Neural cell (in vitro differentiated cells): ENCODE results near the gene CLEC2D. TPM values are rescaled to one million over a fixed set of nuclear protein-coding genes. Genes with fewer than 3 reads are reported as not detected.

Experiments
- H2AFZ ChIP-seq: fragments of 200-600, 300-800 bp; sonication (generic), shearing (Covaris generic); 2 replicates; pipeline ENCODE4 v1.6.0; 2014; ENCODE audit warnings: low read depth, mild to moderate bottlenecking, antibody characterized with exemption, low read length, moderate library complexity
- H3F3A ChIP-seq: fragments of 200-600 bp; shearing (Covaris generic); 2 replicates; pipeline ENCODE4 v1.6.1; 2016; ENCODE audit warnings: mild to moderate bottlenecking, moderate library complexity, mixed read lengths, antibody characterized with exemption, low read length; ENCODE audit not compliant: insufficient read depth, poor library complexity, severe bottlenecking
- H3K27ac ChIP-seq: fragments of 200-600, 300-800 bp; sonication (generic), shearing (Covaris generic); 2 replicates; pipeline ENCODE4 v1.5.1; 2014; ENCODE audit warnings: mild to moderate bottlenecking, low read length, moderate library complexity
- H3K27me3 ChIP-seq: fragments of 300-800, 200-600 bp; sonication (generic), shearing (Covaris generic); 2 replicates; pipeline ENCODE4 v1.6.0; 2014; ENCODE audit warnings: mild to moderate bottlenecking, low read depth, low read length, moderate library complexity; ENCODE audit not compliant: insufficient read depth
- H3K36me3 ChIP-seq: fragments of 300-800, 200-600 bp; sonication (generic), shearing (Covaris generic); 2 replicates; pipeline ENCODE4 v1.5.1; 2014; ENCODE audit warnings: mild to moderate bottlenecking, antibody characterized with exemption, low read length, moderate library complexity; ENCODE audit not compliant: insufficient read depth
- H3K4me2 ChIP-seq: fragments of 300-800, 200-600 bp; sonication (generic), shearing (Covaris generic); 2 replicates; pipeline ENCODE4 v1.6.0; 2014; ENCODE audit warnings: mild to moderate bottlenecking, low read length
- H3K4me3 ChIP-seq: fragments of 300-800, 200-600 bp; sonication (generic), shearing (Covaris generic); 2 replicates; pipeline ENCODE4 v1.5.1; 2014; ENCODE audit warnings: mild to moderate bottlenecking, low read length, moderate library complexity
- H3K79me2 ChIP-seq: fragments of 200-600 bp; shearing (Covaris generic); replicated peaks from 2 replicates; pipeline ENCODE4 v1.6.0; 2014; ENCODE audit warnings: mild to moderate bottlenecking, low read length, moderate library complexity; ENCODE audit not compliant: insufficient read depth
- H3K9ac ChIP-seq: fragments of 300-800, 200-600 bp; sonication (generic), shearing (Covaris generic); 2 replicates; pipeline ENCODE4 v1.6.1; 2016; ENCODE audit warnings: mild to moderate bottlenecking, low read length, mixed read lengths
- H3K9me2 ChIP-seq: fragments of 200-600 bp; shearing (Covaris generic); 2 replicates; pipeline ENCODE4 v1.6.1; 2016; ENCODE audit warnings: mild to moderate bottlenecking, low read length, mixed read lengths; ENCODE audit not compliant: insufficient read depth
- H3K9me3 ChIP-seq: fragments of 200-600, 300-800 bp; sonication (generic), shearing (Covaris generic); 2 replicates; pipeline ENCODE4 v1.6.1; 2016; ENCODE audit warnings: mild to moderate bottlenecking, mixed run types, low read length, moderate library complexity, mixed read lengths
- H4K20me1 ChIP-seq: fragments of 200-600 bp; shearing (Covaris generic); 2 replicates; pipeline ENCODE4 v1.6.1; 2016; ENCODE audit warnings: mild to moderate bottlenecking, mixed run types; ENCODE audit not compliant: insufficient read depth
- CTCF ChIP-seq: fragments of 450-650 bp; IDR thresholded peaks from 2 replicates; pipeline ENCODE4 v1.5.1; 2014; ENCODE audit warnings: antibody characterized with exemption, mild to moderate bottlenecking, moderate library complexity; ENCODE audit not compliant: poor library complexity, severe bottlenecking
- EP300 ChIP-seq: fragments of 450-650 bp; conservative IDR thresholded peaks from 2 replicates; pipeline ENCODE4 v1.6.1; 2014; ENCODE audit warnings: antibody characterized with exemption, mild to moderate bottlenecking, moderate library complexity; ENCODE audit not compliant: poor library complexity, severe bottlenecking
- EZH2 ChIP-seq: fragments of 200-600, 300-800 bp; shearing (Covaris generic), sonication (generic); IDR thresholded peaks from 2 replicates; pipeline ENCODE4 v1.6.1; 2014; ENCODE audit warnings: antibody characterized with exemption, low read length, borderline replicate concordance, mild to moderate bottlenecking; ENCODE audit not compliant: insufficient read depth, poor library complexity, severe bottlenecking
- MXI1 ChIP-seq: fragments of 450-650 bp; conservative IDR thresholded peaks from 2 replicates; pipeline ENCODE4 v1.6.1; 2014; ENCODE audit warnings: antibody characterized with exemption, mild to moderate bottlenecking; ENCODE audit not compliant: poor library complexity, severe bottlenecking
- POLR2AphosphoS5 ChIP-seq: IDR thresholded peaks from 2 replicates; pipeline ENCODE4 v1.6.1; 2012
- RAD21 ChIP-seq: fragments of 450-650 bp; conservative IDR thresholded peaks from 2 replicates; pipeline ENCODE4 v1.6.1; 2014; ENCODE audit warnings: antibody characterized with exemption, mild to moderate bottlenecking, moderate library complexity
- REST ChIP-seq: IDR thresholded peaks from 2 replicates; pipeline ENCODE4 v1.6.1; 2012; ENCODE audit warnings: borderline replicate concordance
- SMC3 ChIP-seq: fragments of 450-650 bp; conservative IDR thresholded peaks from 2 replicates; pipeline ENCODE4 v1.6.1; 2014; ENCODE audit warnings: antibody characterized with exemption, mild to moderate bottlenecking, moderate library complexity; ENCODE audit not compliant: poor library complexity
- TAF1 ChIP-seq: IDR thresholded peaks from 2 replicates; pipeline ENCODE4 v1.6.1; 2012; ENCODE audit warnings: low read depth
- polyA plus RNA-seq: library from polyadenylated mRNA; depleted of rRNA; stranded (reverse); fragments of >200 nt; gene quantifications from 2 replicates; pipeline ENCODE4 v1.2.3, GENCODE V29; 2014

The CLEC2D gene
- polyA plus RNA-seq, 1 donor from 2014 or later = 2.6 TPM

- Histone ChIP-seq H3K36me3 (no peaks in the 10 kb centered on the region), H3K4me2 (no peak overlapping the region), H3K9me2 (no peaks in the 10 kb centered on the region), H3F3A (no peaks in the 10 kb centered on the region), H3K27ac (no peak overlapping the region), H3K27me3 (no peaks in the 10 kb centered on the region), H3K4me3 (no peak overlapping the region), H3K9me3 (no peaks in the 10 kb centered on the region), H3K9ac (no peak overlapping the region), H2AFZ (no peak overlapping the region), H4K20me1 (no peaks in the 10 kb centered on the region), H3K79me2 (no peaks in the 10 kb centered on the region)
- no peak for TF ChIP-seq POLR2AphosphoS5
- TF ChIP-seq EZH2 = no peak
- no peak for TF ChIP-seq TAF1
Measured at GRCh38 chr12:9724023-9724422, 54.5 kb downstream of the CLEC2D start.

- Histone ChIP-seq H3K4me2 (no peak overlapping the region), H3K9ac (no peak overlapping the region), H3K9me3 (no peaks in the 10 kb centered on the region), H2AFZ (no peak overlapping the region), H3K36me3 (no peaks in the 10 kb centered on the region), H3K4me3 (no peak overlapping the region), H4K20me1 (no peaks in the 10 kb centered on the region), H3K27ac (no peak overlapping the region), H3K79me2 (no peaks in the 10 kb centered on the region), H3K27me3 (no peaks in the 10 kb centered on the region), H3F3A (no peaks in the 10 kb centered on the region), H3K9me2 (no peaks in the 10 kb centered on the region)
- TF ChIP-seq RAD21 = no peak
- no peak for TF ChIP-seq MXI1
- no peak for TF ChIP-seq REST
- no peak for TF ChIP-seq TAF1
Measured at GRCh38 chr12:9725213-9725870, 55.8 kb downstream of the CLEC2D start.

GRCh38 chr12:9727813-9728212 is 58.3 kb downstream of the CLEC2D start:
- no peaks in the 10 kb centered on the region for H3K9me3 ChIP-seq
- H2AFZ ChIP-seq = no peak overlapping the region
- TF ChIP-seq MXI1 (no peak), EZH2 (no peak), RAD21 (no peak), CTCF (no peak), REST (no peak), POLR2AphosphoS5 (no peak), SMC3 (no peak), EP300 (no peak), TAF1 (no peak)
- no peak overlapping the region for H3K27ac ChIP-seq
- no peaks in the 10 kb centered on the region for H3K36me3 ChIP-seq
- no peaks in the 10 kb centered on the region for H3F3A ChIP-seq
- H3K79me2 ChIP-seq = no peaks in the 10 kb centered on the region
- no peaks in the 10 kb centered on the region for H4K20me1 ChIP-seq
- no peaks in the 10 kb centered on the region for H3K9me2 ChIP-seq
- no peak overlapping the region for H3K4me2 ChIP-seq
- H3K9ac ChIP-seq = no peak overlapping the region
- no peak overlapping the region for H3K4me3 ChIP-seq
- no peaks in the 10 kb centered on the region for H3K27me3 ChIP-seq
